ENCODE data around the gene BHLHE40. TPM values are rescaled to one million over a fixed set of nuclear protein-coding genes. Genes with fewer than 3 reads are reported as not detected.

The BHLHE40 gene
- total and polyA plus RNA-seq, 10 of the 15 experiments (the other 5 are each of a cell fraction or from before 2014, with no cell fraction given) = 25.2 to 106 (median 51.4) TPM

- TF ChIP-seq, protein P1, sequence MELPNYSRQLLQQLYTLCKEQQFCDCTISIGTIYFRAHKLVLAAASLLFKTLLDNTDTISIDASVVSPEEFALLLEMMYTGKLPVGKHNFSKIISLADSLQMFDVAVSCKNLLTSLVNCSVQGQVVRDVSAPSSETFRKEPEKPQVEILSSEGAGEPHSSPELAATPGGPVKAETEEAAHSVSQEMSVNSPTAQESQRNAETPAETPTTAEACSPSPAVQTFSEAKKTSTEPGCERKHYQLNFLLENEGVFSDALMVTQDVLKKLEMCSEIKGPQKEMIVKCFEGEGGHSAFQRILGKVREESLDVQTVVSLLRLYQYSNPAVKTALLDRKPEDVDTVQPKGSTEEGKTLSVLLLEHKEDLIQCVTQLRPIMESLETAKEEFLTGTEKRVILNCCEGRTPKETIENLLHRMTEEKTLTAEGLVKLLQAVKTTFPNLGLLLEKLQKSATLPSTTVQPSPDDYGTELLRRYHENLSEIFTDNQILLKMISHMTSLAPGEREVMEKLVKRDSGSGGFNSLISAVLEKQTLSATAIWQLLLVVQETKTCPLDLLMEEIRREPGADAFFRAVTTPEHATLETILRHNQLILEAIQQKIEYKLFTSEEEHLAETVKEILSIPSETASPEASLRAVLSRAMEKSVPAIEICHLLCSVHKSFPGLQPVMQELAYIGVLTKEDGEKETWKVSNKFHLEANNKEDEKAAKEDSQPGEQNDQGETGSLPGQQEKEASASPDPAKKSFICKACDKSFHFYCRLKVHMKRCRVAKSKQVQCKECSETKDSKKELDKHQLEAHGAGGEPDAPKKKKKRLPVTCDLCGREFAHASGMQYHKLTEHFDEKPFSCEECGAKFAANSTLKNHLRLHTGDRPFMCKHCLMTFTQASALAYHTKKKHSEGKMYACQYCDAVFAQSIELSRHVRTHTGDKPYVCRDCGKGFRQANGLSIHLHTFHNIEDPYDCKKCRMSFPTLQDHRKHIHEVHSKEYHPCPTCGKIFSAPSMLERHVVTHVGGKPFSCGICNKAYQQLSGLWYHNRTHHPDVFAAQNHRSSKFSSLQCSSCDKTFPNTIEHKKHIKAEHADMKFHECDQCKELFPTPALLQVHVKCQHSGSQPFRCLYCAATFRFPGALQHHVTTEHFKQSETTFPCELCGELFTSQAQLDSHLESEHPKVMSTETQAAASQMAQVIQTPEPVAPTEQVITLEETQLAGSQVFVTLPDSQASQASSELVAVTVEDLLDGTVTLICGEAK (IDR thresholded peaks at IDR 0.05; ENCODE audit: borderline replicate concordance) = 0 out of 2 replicates have a peak, but pooled peaks have one; percentile 13
- TF ChIP-seq NFYB (IDR thresholded peaks at IDR 0.05; ENCODE audit: insufficient read depth, low read depth, low read length) (no peak), HDAC6 (IDR thresholded peaks at IDR 0.05; ENCODE audit: unreplicated experiment) (no peak), SMAD5 (IDR thresholded peaks at IDR 0.05; ENCODE audit: low read depth) (peak; percentile 65; the same call in 1 of the 2 replicates), TARDBP (IDR thresholded peaks at IDR 0.05; ENCODE audit: borderline replicate concordance) (0 out of 2 replicates have a peak, but pooled peaks have one; percentile 4), PAX8 (IDR thresholded peaks at IDR 0.05) (no peak), SMARCA5 (IDR thresholded peaks at IDR 0.05) (peak; percentile 97), CBX5 (IDR thresholded peaks at IDR 0.05; ENCODE audit: low read depth) (no peak), ATF7 (IDR thresholded peaks at IDR 0.05; ENCODE audit: low read depth) (no peak), EED (IDR thresholded peaks at IDR 0.05; ENCODE audit: low read depth) (peak; percentile 88), ESRRA (IDR thresholded peaks at IDR 0.05; ENCODE audit: low read length) (no peak), RCOR1 (conservative IDR thresholded peaks at IDR 0.05; ENCODE audit: low read depth, low read length) (peak; percentile 71; the same call in 1 of the 2 replicates), MTA3 (IDR thresholded peaks at IDR 0.05; ENCODE audit: borderline replicate concordance, low read length) (no peak), MEF2A (IDR thresholded peaks at IDR 0.05; ENCODE audit: insufficient read depth, low read depth, low read length) (0 out of 2 replicates have a peak, but pooled peaks have one; percentile 13)
- TF ChIP-seq, protein P2, sequence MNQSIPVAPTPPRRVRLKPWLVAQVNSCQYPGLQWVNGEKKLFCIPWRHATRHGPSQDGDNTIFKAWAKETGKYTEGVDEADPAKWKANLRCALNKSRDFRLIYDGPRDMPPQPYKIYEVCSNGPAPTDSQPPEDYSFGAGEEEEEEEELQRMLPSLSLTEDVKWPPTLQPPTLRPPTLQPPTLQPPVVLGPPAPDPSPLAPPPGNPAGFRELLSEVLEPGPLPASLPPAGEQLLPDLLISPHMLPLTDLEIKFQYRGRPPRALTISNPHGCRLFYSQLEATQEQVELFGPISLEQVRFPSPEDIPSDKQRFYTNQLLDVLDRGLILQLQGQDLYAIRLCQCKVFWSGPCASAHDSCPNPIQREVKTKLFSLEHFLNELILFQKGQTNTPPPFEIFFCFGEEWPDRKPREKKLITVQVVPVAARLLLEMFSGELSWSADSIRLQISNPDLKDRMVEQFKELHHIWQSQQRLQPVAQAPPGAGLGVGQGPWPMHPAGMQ (IDR thresholded peaks at IDR 0.05; ENCODE audit: borderline replicate concordance) = no peak
- TF ChIP-seq, protein P3, sequence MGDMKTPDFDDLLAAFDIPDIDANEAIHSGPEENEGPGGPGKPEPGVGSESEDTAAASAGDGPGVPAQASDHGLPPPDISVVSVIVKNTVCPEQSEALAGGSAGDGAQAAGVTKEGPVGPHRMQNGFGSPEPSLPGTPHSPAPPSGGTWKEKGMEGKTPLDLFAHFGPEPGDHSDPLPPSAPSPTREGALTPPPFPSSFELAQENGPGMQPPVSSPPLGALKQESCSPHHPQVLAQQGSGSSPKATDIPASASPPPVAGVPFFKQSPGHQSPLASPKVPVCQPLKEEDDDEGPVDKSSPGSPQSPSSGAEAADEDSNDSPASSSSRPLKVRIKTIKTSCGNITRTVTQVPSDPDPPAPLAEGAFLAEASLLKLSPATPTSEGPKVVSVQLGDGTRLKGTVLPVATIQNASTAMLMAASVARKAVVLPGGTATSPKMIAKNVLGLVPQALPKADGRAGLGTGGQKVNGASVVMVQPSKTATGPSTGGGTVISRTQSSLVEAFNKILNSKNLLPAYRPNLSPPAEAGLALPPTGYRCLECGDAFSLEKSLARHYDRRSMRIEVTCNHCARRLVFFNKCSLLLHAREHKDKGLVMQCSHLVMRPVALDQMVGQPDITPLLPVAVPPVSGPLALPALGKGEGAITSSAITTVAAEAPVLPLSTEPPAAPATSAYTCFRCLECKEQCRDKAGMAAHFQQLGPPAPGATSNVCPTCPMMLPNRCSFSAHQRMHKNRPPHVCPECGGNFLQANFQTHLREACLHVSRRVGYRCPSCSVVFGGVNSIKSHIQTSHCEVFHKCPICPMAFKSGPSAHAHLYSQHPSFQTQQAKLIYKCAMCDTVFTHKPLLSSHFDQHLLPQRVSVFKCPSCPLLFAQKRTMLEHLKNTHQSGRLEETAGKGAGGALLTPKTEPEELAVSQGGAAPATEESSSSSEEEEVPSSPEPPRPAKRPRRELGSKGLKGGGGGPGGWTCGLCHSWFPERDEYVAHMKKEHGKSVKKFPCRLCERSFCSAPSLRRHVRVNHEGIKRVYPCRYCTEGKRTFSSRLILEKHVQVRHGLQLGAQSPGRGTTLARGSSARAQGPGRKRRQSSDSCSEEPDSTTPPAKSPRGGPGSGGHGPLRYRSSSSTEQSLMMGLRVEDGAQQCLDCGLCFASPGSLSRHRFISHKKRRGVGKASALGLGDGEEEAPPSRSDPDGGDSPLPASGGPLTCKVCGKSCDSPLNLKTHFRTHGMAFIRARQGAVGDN (IDR thresholded peaks at IDR 0.05) = peak; percentile 60; the same call in 1 of the 2 replicates
- TF ChIP-seq, protein P4, sequence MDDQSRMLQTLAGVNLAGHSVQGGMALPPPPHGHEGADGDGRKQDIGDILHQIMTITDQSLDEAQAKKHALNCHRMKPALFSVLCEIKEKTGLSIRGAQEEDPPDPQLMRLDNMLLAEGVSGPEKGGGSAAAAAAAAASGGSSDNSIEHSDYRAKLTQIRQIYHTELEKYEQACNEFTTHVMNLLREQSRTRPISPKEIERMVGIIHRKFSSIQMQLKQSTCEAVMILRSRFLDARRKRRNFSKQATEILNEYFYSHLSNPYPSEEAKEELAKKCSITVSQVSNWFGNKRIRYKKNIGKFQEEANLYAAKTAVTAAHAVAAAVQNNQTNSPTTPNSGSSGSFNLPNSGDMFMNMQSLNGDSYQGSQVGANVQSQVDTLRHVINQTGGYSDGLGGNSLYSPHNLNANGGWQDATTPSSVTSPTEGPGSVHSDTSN (IDR thresholded peaks at IDR 0.05; ENCODE audit: insufficient replicate concordance, low read depth, low read length) = no peak
Observed at GRCh38 chr3:4980229-4981203, 1.3 kb downstream of the BHLHE40 start (continued).

Data from GM12878 (cell line).